ENCODE measurements around the gene BCL2. TPM values are rescaled to one million over a fixed set of nuclear protein-coding genes. Genes with fewer than 3 reads are reported as not detected.
A peak's percentile ranks its signal among the peaks of the same experiment; 100 is the strongest.

The BCL2 gene
- total and polyA plus RNA-seq, 9 of the 15 experiments (the other 6 are each of a cell fraction or from before 2014, with no cell fraction given) = 0.10 to 1.1 (median 0.65) TPM

- TF ChIP-seq RREB1 (CRISPR knock-in tag; IDR thresholded peaks at IDR 0.05) (no peak), L3MBTL2 (IDR thresholded peaks at IDR 0.05) (peak; percentile 21; the same call in 1 of the 2 replicates), RNF2 (IDR thresholded peaks at IDR 0.05) (no peak), DIDO1 (tag; IDR thresholded peaks at IDR 0.05; ENCODE audit: low read depth) (no peak), SRSF9 (IDR thresholded peaks at IDR 0.05; ENCODE audit: borderline replicate concordance, low read depth, low read length) (no peak), FOSL1 (tag; conservative IDR thresholded peaks at IDR 0.05) (0 out of 2 replicates have a peak, but pooled peaks have one; percentile 30), GTF2F1 (IDR thresholded peaks at IDR 0.05; ENCODE audit: low read depth, low read length) (no peak), ZNF146 (CRISPR knock-in tag; IDR thresholded peaks at IDR 0.05; ENCODE audit: unreplicated experiment) (no peak), DLX4 (CRISPR knock-in tag; IDR thresholded peaks at IDR 0.05) (no peak), CREB5 (CRISPR knock-in tag; IDR thresholded peaks at IDR 0.05) (no peak), MEIS2 (IDR thresholded peaks at IDR 0.05; ENCODE audit: partially characterized antibody) (peak; percentile 92), ZNF398 (CRISPR knock-in tag; IDR thresholded peaks at IDR 0.05) (no peak), ATF1 (CRISPR knock-in tag; IDR thresholded peaks at IDR 0.05) (no peak), ATF1 (tag; IDR thresholded peaks at IDR 0.05) (no peak), CREBBP (IDR thresholded peaks at IDR 0.05; ENCODE audit: low read depth, low read length) (no peak), SMARCA5 (IDR thresholded peaks at IDR 0.05) (no peak), NCOA4 (IDR thresholded peaks at IDR 0.05; ENCODE audit: partially characterized antibody) (no peak), PKNOX1 (IDR thresholded peaks at IDR 0.05) (peak; percentile 91)
Measured at GRCh38 chr18:63155169-63155852, 164.3 kb downstream of the BCL2 start (continued).

Data from K562 (cell line).